SH-SY5Y (cell line): ENCODE data around the gene ZNF280D.

Source experiments
- GATA2 ChIP-seq: IDR thresholded peaks from 2 replicates; pipeline ENCODE4 v1.6.1; 2011; ENCODE audit warnings: mild to moderate bottlenecking, low read depth, low read length
- GATA3 ChIP-seq: IDR thresholded peaks from 2 replicates; pipeline ENCODE4 v1.6.1; 2011; ENCODE audit warnings: low read depth, mild to moderate bottlenecking, low read length, moderate library complexity

The ZNF280D gene

DNA sequence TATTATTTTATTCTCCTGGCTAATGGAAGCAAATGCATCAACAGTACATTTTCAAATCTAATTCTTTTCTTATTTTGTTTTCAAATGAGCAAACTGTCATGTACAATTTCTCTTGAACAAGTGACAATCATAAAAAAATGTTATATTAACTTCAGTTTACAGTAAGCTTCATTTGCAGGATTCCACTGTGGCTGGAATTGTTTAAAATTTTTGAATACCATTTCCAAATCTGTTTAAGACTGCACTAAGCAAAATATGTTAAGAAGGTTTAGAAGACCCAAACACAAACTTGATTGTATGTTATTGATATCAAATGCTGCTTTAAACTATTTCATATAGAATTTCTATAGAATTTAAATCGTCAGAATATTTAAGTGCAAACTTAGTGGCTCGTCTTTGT is 92.8 kb downstream of the ZNF280D start:
- no peak for TF ChIP-seq GATA2
- TF ChIP-seq GATA3: no peak

DNA sequence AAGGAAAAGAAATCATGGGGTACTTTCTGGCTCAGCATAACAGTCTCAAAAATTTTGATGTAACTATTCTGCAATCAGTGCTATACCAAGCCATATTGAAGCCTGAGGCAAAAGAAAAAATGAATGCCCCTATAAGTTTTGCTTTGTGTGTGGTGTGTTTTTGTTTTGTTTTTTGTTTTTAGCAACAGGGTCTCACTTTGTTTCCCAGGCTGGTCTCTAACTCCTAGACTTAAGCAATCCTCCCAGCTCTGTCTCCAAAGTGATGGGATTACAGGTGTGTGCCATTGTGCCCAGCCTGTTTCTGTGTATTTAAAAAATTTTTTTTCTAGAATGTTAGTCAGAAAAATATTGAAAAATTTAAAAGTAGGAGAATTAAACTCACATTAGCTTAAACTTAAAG is 93.2 kb downstream of the ZNF280D start:
- TF ChIP-seq GATA3: no peak
- no peak for TF ChIP-seq GATA2

DNA sequence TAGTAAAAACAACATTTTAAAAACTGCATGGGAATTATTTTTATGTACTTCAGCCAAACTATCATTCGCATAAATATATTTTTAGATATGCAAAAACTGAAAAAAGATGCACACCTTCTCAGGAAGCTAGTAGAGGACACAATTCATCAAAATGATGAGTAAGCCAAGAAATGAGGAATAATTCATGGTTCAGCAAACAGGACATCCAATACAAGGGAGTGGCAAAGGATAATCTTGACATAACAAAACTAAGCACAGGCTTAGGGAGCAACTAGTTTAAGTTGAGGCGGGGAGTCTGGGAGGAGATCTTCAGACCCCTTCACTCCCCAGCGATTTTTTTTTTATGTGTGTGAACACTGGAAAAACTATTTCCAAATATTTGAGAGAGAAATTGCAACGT is 93.7 kb downstream of the ZNF280D start:
- no peak for TF ChIP-seq GATA2
- TF ChIP-seq GATA3: no peak

DNA sequence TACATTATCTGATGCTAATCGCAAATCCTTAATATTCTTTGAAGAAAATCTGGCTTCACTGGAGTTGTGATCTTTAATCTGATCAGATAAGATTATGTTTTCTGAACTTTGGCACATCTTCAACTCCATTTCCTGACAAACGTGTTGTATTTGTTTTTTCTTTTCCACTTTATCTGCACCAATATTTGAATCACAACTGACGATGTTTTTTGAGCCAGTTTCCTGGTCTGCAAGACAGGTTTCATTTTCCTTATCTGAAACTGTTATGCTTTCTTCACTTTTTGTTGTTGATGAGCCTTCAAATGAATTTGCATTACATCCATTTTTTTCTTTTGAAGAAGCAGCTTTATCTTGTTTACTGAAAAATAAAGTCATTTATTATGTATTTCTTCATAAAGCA is 101.5 kb downstream of the ZNF280D start:
- no peak for TF ChIP-seq GATA3
- TF ChIP-seq GATA2: no peak

DNA sequence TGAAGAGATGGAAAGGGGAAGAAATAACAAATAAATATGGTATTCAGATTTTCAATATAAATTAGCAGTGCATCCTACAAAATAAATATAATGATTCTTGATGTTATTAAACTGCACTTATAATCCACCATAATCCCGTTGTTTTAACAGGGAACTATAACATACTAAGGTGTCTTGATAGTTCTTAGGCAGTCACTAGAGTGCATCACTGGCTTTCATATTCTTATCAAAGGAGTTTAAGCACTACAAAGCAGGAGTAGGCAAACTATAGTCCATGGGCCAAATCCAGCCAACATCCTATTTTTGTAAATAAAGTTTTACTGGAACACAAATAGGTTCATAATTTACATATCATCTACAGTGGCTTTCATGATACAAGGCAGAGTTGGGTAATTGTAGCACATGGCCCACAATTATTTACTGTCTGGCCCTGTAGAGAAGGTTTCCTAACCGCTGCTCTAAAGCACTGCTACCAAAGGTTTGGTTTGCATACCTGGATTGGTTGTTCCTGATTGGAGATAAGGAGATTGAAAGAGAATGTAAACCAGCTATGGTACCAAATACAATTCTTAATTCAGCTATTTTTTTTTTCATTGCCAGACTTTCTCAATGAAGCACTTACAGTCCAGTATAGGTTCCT is 104.3 kb downstream of the ZNF280D start:
- TF ChIP-seq GATA3 (no peak), GATA2 (no peak)

- no peak for TF ChIP-seq GATA2
- no peak for TF ChIP-seq GATA3
Measured at GRCh38 chr15:56619887-56620286, 113.4 kb downstream of the ZNF280D start.

DNA sequence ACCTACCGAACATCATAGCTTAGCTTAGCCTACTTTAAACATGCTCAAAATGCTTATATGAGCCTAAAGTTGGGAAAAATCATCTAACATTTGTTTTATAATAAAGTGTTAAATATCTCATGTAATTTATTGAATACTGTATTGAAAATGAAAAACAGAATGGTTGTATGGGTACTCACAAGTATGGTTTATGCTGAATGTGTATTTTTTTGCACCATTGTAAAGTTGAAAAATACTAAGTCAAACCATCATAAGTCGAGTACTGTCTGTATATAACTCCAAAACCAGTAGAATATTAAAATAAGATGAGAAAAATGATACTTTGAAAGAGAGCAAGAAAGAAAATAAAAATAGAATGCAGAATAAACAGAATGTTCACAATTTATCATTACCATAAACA is 115.7 kb downstream of the ZNF280D start:
- no peak for TF ChIP-seq GATA3
- TF ChIP-seq GATA2: no peak

DNA sequence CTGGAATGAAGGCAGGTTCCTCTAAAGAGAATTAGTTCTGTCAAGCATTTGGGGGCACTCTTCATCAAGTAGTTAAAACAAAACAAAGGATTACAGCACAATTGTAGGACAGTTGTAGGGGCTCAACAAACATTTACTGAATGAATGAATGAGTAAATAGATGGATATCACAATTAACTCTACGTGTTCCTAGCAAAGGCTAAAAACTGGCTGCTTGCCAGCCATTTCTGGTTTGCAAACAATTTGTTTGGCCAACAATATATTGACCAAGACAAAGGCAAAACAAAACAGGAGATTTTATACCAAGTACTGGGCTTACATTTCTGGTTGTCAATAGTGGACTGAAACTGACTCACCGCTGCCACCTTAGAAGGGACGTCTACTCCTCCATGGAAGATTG is 116.8 kb downstream of the ZNF280D start:
- TF ChIP-seq GATA3: no peak
- TF ChIP-seq GATA2: no peak

DNA sequence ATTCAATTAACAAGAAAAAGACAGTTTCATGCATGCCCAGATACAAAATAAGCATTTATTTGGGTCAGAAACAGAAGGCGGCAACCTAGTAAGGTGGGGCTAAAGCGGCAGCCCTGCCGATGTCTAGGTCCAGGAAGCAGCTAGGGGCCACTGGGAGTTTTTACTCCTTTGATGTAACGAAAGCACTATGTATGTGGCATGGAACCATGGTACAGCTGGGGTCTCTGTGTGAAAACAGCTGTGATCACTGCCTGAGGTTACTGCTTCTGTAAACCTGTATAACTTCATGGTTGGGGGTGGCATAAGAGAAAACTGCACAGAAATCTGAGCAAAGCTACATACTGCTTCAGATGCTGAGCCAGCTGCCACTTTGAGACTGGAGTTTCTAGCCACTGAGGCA is 119.5 kb downstream of the ZNF280D start:
- TF ChIP-seq GATA3 (no peak), GATA2 (no peak)

- TF ChIP-seq GATA2 (no peak), GATA3 (no peak)
Measured at GRCh38 chr15:56608993-56609392, 124.3 kb downstream of the ZNF280D start.

DNA sequence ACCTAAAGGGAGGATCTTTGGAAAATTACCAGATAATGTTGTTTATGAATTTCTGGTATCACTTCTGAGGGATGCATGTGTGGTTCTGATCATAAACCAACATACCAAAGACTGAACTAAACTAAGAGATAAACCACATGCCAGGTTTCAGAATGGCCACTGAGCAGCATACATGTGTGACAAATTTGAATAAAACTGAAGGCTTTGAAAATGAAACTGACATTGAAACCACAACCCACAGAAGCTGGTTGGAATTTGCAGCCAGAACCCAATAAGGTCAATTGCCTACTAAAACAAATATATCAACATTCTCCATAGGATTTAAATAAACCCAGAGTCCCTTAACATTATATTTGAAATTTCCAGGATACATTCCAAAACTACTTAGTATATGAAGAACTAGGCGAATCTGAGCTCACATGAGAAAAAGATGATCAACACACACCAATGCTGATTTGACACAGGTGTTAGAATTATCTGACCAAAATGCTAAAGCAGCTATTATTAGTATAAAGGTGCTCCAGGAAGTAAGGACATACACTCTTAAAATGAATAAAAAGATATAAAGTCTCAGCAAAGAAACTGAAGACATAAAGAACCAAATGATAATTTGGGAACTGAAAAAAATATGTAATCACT is 125.0 kb downstream of the ZNF280D start:
- TF ChIP-seq GATA2 (no peak), GATA3 (no peak)

DNA sequence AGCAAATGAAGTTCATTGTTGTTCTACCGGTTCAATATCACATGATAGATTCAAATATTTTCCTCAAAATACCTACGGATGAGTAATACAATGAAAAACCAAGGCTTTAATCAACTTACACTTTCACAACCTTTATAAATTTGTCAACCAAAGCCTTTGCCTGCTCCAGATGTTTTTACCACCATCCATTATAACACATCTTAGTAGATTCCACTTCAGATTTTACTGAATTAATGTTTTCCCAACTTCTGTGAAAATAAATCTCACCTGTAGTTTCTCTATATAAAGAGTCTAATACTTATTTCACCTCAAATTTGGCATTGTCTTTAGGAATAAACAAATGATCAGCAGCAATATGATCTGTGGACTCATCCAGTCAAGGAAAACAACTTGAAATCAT is 131.1 kb downstream of the ZNF280D start:
- no peak for TF ChIP-seq GATA3
- no peak for TF ChIP-seq GATA2

- TF ChIP-seq GATA2: no peak
- TF ChIP-seq GATA3: no peak
Measured at GRCh38 chr15:56600380-56600779, 132.9 kb downstream of the ZNF280D start.

DNA sequence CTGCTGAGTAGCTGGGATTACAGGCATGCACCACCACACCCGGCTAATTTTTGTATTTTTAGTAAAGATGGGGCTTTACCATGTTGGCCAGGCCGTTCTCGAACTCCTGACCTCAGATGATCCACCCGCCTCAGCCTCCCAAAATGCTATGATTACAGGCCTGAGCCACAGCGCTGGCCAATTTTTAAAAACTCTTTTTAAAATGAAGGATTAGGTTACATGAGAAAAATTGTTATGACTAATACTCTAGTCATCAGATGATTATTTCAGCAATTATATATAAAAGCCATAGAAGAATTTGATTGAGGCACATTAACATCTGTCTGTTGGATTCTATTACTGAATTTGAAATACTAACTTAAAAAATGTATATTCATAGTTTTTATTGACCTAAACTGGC is 134.3 kb downstream of the ZNF280D start:
- no peak for TF ChIP-seq GATA2
- TF ChIP-seq GATA3: no peak

DNA sequence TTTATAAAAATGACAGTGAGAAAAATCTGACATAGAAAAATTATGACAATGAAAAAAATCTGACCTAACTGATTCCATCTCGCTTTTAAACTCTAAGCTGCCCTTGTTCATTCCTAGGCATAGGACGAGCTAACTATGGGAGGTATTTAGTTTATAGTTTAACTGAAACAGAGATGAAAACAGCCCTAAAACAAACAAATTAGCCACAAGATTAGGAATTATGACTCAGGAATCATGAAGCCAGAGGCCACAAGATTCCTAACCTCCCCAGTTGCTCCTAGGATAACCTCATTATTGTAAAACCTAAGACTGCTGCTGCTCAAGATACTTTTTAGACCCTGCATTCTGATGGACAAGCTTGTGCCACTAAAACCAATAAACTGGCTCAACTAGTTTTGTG is 145.6 kb downstream of the ZNF280D start:
- TF ChIP-seq GATA2: no peak
- TF ChIP-seq GATA3: no peak

- no peak for TF ChIP-seq GATA3
- TF ChIP-seq GATA2: no peak
Measured at GRCh38 chr15:56586206-56586605, 147.1 kb downstream of the ZNF280D start.

GRCh38 chr15:56582785-56583184 is 150.5 kb downstream of the ZNF280D start:
- no peak for TF ChIP-seq GATA2
